Measurements from ENCODE around the gene ISG20. TPM values are rescaled to one million over a fixed set of nuclear protein-coding genes. Genes with fewer than 3 reads are reported as not detected.

Gene ISG20
- total and polyA plus RNA-seq, 2 donors (not counting 3 experiments of a cell fraction or from before 2014, with no cell fraction given): 6.4 to 7.5 TPM

DNA sequence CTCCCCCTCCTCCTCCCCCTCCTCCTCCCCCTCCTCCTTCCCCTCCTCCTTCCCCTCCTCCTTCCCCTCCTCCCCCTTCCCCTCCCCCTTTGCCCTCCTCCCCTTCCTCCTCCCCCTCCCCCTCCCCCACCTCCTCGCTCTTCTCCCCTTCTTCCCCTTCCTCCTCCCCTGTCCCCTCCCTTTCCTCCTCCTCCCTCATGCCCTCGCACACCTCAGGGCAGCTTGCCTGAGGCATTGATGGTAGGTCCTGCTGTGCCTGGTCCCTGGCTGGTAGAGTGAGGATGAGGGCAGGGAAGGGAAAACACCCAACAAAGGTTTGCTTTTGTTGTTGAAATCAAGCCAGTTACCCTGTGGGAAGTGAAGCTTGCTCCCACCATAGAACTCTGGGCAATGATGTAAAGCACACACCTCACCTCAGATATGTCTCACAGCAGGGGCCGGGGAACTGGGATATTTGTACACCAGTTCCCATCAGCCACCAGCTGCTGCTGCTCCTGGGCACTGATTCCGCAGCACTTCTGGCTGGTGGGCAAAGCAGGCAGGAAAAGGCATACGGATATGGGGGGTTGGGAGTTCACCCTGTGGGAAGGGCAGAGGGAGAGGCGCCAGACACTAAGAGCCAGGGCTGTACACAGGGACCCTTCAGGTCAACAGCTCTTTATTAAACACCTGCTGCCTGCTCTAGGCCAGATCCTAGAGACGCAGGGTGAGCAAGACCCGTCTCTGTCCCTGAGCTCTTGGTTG is 13.8 kb downstream of the ISG20 start:
- no peaks in the 10 kb centered on the region for H3K9me1 ChIP-seq (replicated peaks; ENCODE audit: control insufficient read depth, extremely low read depth, insufficient read depth, low read length)
- H3K9ac ChIP-seq (replicated peaks; ENCODE audit: extremely low read depth, insufficient read depth, low read length): no peak overlapping the region
- no peaks in the 10 kb centered on the region for H3K27me3 ChIP-seq (ENCODE audit: control insufficient read depth in 2 of 2, insufficient read depth in 2 of 2, low read length in 2 of 2)
- H3K4me2 ChIP-seq (ENCODE audit: insufficient read depth, low read length): no peak overlapping the region
- H3K27ac ChIP-seq (ENCODE audit: insufficient read depth, low read depth, low read length): no peak overlapping the region
- ChIA-PET POLR2A (no interaction called here), CTCF (interaction anchor here (0.8 to 1.8 kb wide), 4 partner anchors 14 to 182 kb away, joined by 4 to 8 read pairs (median 6); partner anchors contain the start of gene ISG20)
- FAIRE-seq (peak; percentile 26), DNase-seq (ENCODE audit: low read depth, low spot score) (peak; percentile 44)
- no TSS peak for BruUV-seq (replicated peaks)
- no peaks in the 10 kb centered on the region for H4K20me1 ChIP-seq (replicated peaks; ENCODE audit: control insufficient read depth, extremely low read depth, insufficient read depth, low read length)
- dilution Hi-C loops (cut with MboI; ENCODE audit: extremely low pct_ligation_motif_present, low sequenced_read_pairs): no loop called here
- intact Hi-C loops (cut with micrococcal nuclease): no loop called here
- no peaks in the 10 kb centered on the region for H3K9me3 ChIP-seq (replicated peaks; ENCODE audit: control insufficient read depth, insufficient read depth, low read length)
- H3K4me1 ChIP-seq (ENCODE audit: control insufficient read depth, extremely low read depth, insufficient read depth, low read length): peaks cover 33% of the 10 kb centered on the region
- H3K4me3 ChIP-seq (replicated peaks in 1 of 3; ENCODE audit: insufficient read depth in 1 of 3, low read depth in 1 of 3, low read length in 3 of 3): no peak overlapping the region
- TF ChIP-seq POLR2A (IDR thresholded peaks at IDR 0.05; ENCODE audit: low read depth, low read length): no peak
- TF ChIP-seq GATA2 (IDR thresholded peaks at IDR 0.05; ENCODE audit: insufficient read depth, insufficient read length, low read depth, low read length): no peak
- TF ChIP-seq POLR2AphosphoS5 (IDR thresholded peaks at IDR 0.05; ENCODE audit: insufficient read depth, low read depth, low read length): no peak
- TF ChIP-seq EZH2 (IDR thresholded peaks at IDR 0.05; ENCODE audit: borderline replicate concordance, low read depth, low read length, severe bottlenecking): no peak
- no peak for TF ChIP-seq JUN (IDR thresholded peaks at IDR 0.05; ENCODE audit: borderline replicate concordance, insufficient read depth, insufficient read length, low read depth)
- no peak for TF ChIP-seq MYC (IDR thresholded peaks at IDR 0.05; ENCODE audit: low read depth, low read length)
- peak overlapping the region; percentile 35 for H2AFZ ChIP-seq (ENCODE audit: low read depth, low read length)
- H3K36me3 ChIP-seq (ENCODE audit: control insufficient read depth in 2 of 2, extremely low read depth in 1 of 2, insufficient read depth in 2 of 2, low read length in 2 of 2): no peaks in the 10 kb centered on the region
- no peaks in the 10 kb centered on the region for H3K79me2 ChIP-seq (ENCODE audit: control insufficient read depth, insufficient read depth, low read length)

All from endothelial cell of umbilical vein (primary cell).